Activated CD4-positive, alpha-beta memory T cell treated with anti-CD3 and anti-CD28 coated beads for 36 hours (primary cell): Measurements from ENCODE around the gene FLII. TPM values are rescaled to one million over a fixed set of nuclear protein-coding genes. Genes with fewer than 3 reads are reported as not detected.

ENCODE experiments used
- CTCF ChIA-PET: fragments of 350-600 bp; sonication (Branson Sonifier 250); formaldehyde crosslinking; loops from one replicate; lab custom pipeline; 2021; ENCODE audit warnings: antibody characterized with exemption, inconsistent platforms; lab: Charles Lee
- POLR2A ChIA-PET: fragments of 350-600 bp; sonication (Branson Sonifier 250); formaldehyde crosslinking; loops from one replicate; lab custom pipeline; 2021; ENCODE audit warnings: antibody characterized with exemption; lab: Charles Lee
- DNase-seq: peaks from one replicate; pipeline ENCODE4 v3.0.0-alpha.2; 2020
- H3K27ac Mint-ChIP-seq: one replicate; pipeline ENCODE4 v1.8.0; 2021; ENCODE audit warnings: mixed read lengths
- H3K27me3 Mint-ChIP-seq: one replicate; pipeline ENCODE4 v1.8.0; 2021; ENCODE audit warnings: mixed read lengths
- H3K36me3 Mint-ChIP-seq: one replicate; pipeline ENCODE4 v1.8.0; 2021; ENCODE audit warnings: mixed read lengths
- H3K4me1 Mint-ChIP-seq: one replicate; pipeline ENCODE4 v1.8.0; 2021; ENCODE audit warnings: low read depth, mixed read lengths
- H3K4me3 Mint-ChIP-seq: one replicate; pipeline ENCODE4 v1.8.0; 2021; ENCODE audit warnings: mild to moderate bottlenecking, mixed read lengths
- H3K9me3 Mint-ChIP-seq: one replicate; pipeline ENCODE4 v1.8.0; 2021; ENCODE audit warnings: mixed read lengths
- intact Hi-C: fragments of 100-400 bp; cut with micrococcal nuclease; formaldehyde crosslinking; loops from one replicate; pipeline ENCODE4 v1.15.1; 2023
- total RNA-seq, 2 experiments: library from RNA; stranded (reverse); gene quantifications; one replicate each; pipeline ENCODE4 v1.2.3, GENCODE V29; 2021

Gene FLII
- total RNA-seq, 2 experiments from 2014 or later, result 357 to 359 TPM

DNA sequence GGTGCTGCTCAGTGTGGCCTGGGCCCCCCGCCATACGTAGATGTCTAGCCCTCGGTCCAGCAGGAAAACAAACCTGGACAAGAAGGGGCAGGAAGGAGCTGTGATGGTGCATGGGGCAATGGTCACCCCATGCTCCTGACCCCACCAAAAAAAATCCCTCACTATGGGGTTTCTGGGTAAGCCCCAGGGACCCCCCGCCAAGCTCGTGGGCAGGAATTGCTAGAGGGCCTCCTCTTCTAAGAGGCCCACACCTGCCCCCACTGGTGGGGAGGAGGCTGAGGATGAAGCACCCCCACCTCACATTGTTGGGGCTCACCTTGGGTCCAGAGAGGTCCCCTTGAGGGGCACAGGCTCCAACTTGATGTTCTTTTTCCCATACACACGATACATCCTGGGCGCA is 9.7 kb downstream of the FLII start:
- Mint-ChIP-seq H3K9me3 (no peaks in the 10 kb centered on the region), H3K4me3 (no peak overlapping the region), H3K27ac (no peak overlapping the region), H3K36me3 (peaks cover 34% of the 10 kb centered on the region), H3K4me1 (no peaks in the 10 kb centered on the region), H3K27me3 (no peaks in the 10 kb centered on the region)
- ChIA-PET POLR2A (no interaction called here), CTCF (interaction anchor here (0.8 to 2.3 kb wide), 7 partner anchors 11 to 84 kb away, joined by 3 to 8 read pairs (median 4); no protein-coding TSS in a partner anchor)
- DNase-seq, result no peak
- intact Hi-C loops, result no loop called here

DNA sequence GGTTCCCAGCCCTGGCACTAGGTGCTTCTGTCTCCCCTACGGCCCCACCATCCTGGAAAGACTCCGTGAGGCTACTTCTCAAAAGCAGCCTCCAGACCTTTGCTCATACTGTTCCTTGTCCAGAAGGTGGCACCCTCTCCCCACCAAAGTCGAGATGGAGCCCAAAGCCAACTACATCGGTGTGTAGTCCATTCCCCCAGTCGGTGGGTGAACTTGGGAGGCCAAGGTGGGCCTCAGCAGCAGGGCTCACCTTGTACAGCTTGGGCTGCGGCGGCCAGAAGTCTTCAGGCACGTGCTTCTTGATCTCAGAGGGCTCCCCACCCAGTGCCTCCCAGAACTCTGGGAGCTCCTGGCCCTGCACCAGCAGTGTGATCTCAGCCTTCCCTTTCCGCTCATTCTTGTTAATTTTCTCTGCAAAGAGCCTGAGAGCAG is 10.2 kb downstream of the FLII start:
- Mint-ChIP-seq H3K9me3 (no peaks in the 10 kb centered on the region), H3K27me3 (no peaks in the 10 kb centered on the region), H3K4me1 (no peaks in the 10 kb centered on the region), H3K4me3 (no peak overlapping the region), H3K27ac (peak overlapping the region; percentile 38), H3K36me3 (peaks cover 30% of the 10 kb centered on the region)
- ChIA-PET CTCF (interaction anchor here (0.8 to 2.3 kb wide), 8 partner anchors 10 to 84 kb away, joined by 3 to 8 read pairs (median 4); partner anchors contain the start of genes SMCR8 and TOP3A), POLR2A (interaction anchor here (0.9 kb wide), 1 partner anchor 13 kb away, joined by 3 read pairs; no protein-coding TSS in a partner anchor)
- intact Hi-C loops, result no loop called here
- peak; percentile 78 for DNase-seq

DNA sequence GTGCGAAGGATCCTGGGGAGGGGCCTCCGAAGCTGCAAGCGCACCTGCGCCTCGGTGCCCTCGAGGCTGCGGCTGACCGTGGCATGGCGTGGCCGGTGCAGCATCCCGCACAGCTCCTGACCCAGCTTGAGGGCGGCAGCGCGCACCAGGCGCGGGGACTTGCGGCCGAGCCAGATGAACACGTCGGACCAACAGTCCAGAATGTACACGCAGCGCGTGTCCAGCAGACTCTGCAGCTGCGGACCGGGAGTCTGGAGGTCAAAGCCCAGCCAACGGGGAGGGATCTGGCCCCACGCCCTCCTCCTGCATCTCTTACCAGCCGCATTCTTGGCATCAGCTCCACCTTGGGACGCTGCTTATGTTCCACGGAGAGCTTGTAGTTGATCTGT is 10.9 kb downstream of the FLII start:
- no peak for DNase-seq
- Mint-ChIP-seq H3K4me3 (no peak overlapping the region), H3K36me3 (peaks cover 29% of the 10 kb centered on the region), H3K9me3 (no peaks in the 10 kb centered on the region), H3K27me3 (no peaks in the 10 kb centered on the region), H3K4me1 (no peaks in the 10 kb centered on the region), H3K27ac (no peak overlapping the region)
- intact Hi-C loops, result no loop called here
- POLR2A ChIA-PET, result interaction anchor here (0.9 kb wide), 1 partner anchor 14 kb away, joined by 3 read pairs; no protein-coding TSS in a partner anchor
- CTCF ChIA-PET, result interaction anchor here (1.0 to 2.3 kb wide), 5 partner anchors 12 to 67 kb away, joined by 3 to 8 read pairs (median 4); partner anchors contain the start of genes MIEF2, SMCR8 and TOP3A

DNA sequence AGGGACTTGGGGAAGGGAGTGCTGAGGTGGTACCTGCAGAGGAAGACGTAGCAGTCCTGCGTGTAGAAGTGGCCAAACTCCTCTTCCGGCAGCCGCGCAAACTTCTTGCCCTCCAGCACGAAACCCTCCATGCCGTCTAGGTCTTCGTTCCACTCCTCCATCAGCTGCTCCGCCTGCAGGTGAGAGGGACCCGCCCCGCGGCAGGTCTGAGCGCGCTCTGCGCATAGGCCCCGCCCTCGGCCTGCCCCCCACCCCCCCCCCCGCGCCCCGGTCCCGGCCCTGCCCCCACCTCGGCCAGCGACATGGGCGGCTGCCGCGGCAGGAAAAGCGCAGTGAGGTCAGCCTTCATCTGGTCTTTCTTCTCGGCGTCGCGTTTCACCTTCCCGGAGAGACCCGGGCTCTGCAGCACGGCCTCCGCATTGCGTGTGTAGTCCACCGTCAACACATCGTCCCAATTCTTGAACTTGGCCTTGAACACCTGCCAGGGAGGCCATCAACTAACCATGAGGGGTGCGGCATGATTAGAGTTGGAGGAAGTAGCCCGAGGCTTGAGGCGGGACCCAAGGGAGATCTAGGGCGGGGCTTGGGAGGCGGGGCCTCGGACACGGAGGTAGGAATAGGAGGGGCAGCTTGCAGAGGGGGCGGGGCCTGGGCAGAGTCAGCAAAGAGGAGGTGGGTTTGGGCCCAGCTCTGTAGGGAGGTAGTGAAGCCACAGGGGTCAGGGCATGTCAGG is 11.5 kb downstream of the FLII start:
- H3K27me3 Mint-ChIP-seq, result no peaks in the 10 kb centered on the region
- ChIA-PET CTCF (interaction anchor here (1.0 to 2.3 kb wide), 4 partner anchors 14 to 68 kb away, joined by 3 to 8 read pairs (median 4); partner anchors contain the start of genes MIEF2, SMCR8 and TOP3A), POLR2A (no interaction called here)
- H3K9me3 Mint-ChIP-seq, result no peaks in the 10 kb centered on the region
- H3K36me3 Mint-ChIP-seq, result peaks cover 29% of the 10 kb centered on the region
- H3K4me3 Mint-ChIP-seq, result no peak overlapping the region
- peak; percentile 58 for DNase-seq
- H3K4me1 Mint-ChIP-seq, result no peaks in the 10 kb centered on the region
- no peak overlapping the region for H3K27ac Mint-ChIP-seq
- intact Hi-C loops, result no loop called here

DNA sequence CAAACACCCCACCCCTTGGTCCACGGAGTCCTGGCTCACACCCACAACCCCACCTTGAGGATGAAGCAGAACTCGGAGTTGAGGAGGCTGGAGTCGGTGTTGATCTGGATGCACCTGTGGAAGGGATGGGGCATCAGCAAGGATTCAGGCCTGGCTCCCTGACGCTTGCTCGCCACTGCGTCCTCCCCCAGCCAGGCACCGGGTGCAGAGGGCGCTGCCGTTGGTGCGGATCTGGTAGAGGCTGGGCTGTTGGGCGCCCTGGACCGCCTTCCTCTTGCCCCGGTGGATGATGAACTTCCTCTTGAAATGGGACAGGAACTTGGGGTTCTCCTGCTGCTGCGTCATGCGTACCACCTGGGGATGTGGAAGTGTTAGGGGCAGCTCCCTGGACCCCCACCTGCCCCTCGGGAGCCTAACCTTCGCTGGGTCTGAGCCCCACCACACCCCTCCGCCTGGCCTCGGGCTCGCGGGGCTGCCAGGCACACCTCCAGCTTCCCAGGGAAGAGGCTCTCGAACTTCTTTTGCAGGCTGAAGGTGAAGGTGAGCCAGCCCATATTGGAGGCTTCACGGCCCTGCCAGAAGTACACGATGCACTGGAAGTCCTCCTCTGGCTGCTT is 12.3 kb downstream of the FLII start:
- peaks cover 25% of the 10 kb centered on the region for H3K36me3 Mint-ChIP-seq
- H3K27me3 Mint-ChIP-seq, result no peaks in the 10 kb centered on the region
- no peaks in the 10 kb centered on the region for H3K4me1 Mint-ChIP-seq
- intact Hi-C loops, result no loop called here
- H3K27ac Mint-ChIP-seq, result no peak overlapping the region
- no peaks in the 10 kb centered on the region for H3K9me3 Mint-ChIP-seq
- no peak overlapping the region for H3K4me3 Mint-ChIP-seq
- no peak for DNase-seq
- POLR2A ChIA-PET, result no interaction called here
- CTCF ChIA-PET, result no interaction called here

DNA sequence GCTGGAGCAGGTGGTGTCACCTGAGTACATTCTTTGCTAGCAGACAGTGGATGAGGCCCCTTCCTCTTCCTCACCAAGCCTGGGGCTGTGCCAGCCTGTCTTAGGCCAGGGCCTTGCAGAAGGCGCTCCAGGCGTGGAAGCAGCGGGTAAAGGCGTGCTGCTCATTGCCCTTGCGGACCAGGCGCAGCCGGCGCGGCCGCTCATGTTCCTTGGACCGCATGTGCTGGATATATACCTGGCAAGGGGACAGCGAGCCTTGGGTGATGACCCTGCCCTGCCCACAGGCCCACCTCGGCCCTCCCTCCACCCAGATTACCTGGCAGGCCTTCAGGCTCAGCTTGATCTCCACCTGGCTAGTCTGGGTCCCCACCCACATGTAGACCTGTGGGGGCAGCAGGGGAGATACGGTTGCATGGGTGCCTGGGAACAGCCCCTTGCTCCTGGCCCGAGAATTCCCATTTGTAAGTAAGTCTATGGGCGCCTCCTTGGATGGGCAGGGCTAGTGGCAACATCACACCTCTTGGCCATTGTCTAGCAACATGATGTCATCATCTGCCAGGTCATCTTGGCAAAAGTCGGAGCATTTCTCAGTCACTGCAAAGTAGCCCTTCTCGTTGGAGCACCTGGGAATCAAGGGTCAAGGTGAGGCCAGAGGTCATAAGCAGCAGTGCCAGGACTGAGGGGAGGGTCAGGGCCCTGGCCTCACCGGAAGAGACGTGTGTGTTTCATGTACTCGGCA is 13.3 kb downstream of the FLII start:
- POLR2A ChIA-PET, result no interaction called here
- intact Hi-C loops, result no loop called here
- DNase-seq, result no peak
- no peaks in the 10 kb centered on the region for H3K27me3 Mint-ChIP-seq
- no peak overlapping the region for H3K27ac Mint-ChIP-seq
- H3K9me3 Mint-ChIP-seq, result no peaks in the 10 kb centered on the region
- CTCF ChIA-PET, result no interaction called here
- no peaks in the 10 kb centered on the region for H3K4me1 Mint-ChIP-seq
- no peak overlapping the region for H3K4me3 Mint-ChIP-seq
- H3K36me3 Mint-ChIP-seq, result peaks cover 23% of the 10 kb centered on the region

DNA sequence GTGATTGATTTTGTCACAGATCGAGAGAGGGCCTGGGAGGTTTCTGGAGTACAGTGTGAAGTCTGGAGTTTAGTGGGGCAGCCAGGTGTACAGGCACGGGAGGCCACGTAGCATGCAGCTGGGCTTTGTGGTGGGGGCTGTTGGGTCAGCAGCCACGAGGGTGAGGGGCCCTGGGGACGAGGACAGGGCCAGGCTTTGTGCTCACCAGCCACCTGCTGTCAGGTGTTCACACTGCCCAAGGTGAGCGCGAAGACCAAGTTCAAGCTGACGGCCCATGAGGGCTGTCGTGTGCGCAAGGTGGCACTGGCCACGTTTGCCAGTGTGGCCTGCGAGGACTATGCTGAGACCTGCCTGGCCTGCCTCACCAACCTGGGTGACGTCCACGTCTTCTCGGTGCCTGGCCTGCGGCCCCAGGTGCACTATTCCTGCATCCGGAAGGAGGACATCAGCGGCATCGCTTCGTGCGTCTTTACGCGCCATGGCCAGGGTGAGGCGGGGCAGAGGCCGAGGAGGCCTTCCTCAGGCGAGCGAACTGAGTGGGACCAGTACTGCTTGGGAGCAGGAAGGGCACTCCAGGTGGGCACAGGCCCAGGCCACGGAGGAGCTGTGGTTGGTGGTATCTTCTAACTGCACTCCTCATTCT is 17.2 kb downstream of the FLII start:
- H3K4me3 Mint-ChIP-seq, result no peak overlapping the region
- H3K27ac Mint-ChIP-seq, result no peak overlapping the region
- no peaks in the 10 kb centered on the region for H3K9me3 Mint-ChIP-seq
- CTCF ChIA-PET, result no interaction called here
- peaks cover 5% of the 10 kb centered on the region for H3K36me3 Mint-ChIP-seq
- H3K27me3 Mint-ChIP-seq, result no peaks in the 10 kb centered on the region
- POLR2A ChIA-PET, result no interaction called here
- intact Hi-C loops, result no loop called here
- H3K4me1 Mint-ChIP-seq, result peaks cover under 1% of the 10 kb centered on the region
- no peak for DNase-seq

DNA sequence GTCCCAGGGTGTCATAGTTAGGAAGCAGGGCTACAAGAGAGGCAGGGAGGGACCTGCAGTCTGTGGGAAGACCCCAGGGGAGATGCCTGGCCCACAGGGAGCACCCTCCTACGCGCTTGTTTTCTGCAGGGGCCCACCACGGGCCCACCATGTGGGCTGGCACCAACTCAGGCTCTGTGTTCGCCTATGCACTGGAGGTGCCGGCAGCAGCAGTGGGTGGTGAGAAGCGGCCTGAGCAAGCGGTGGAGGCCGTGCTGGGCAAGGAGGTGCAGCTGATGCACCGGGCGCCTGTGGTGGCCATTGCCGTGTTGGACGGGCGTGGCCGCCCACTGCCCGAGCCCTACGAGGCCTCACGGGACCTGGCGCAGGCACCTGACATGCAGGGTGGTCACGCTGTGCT is 18.1 kb downstream of the FLII start:
- POLR2A ChIA-PET, result no interaction called here
- Mint-ChIP-seq H3K27ac (no peak overlapping the region), H3K4me3 (no peak overlapping the region), H3K4me1 (peaks cover 10% of the 10 kb centered on the region), H3K9me3 (no peaks in the 10 kb centered on the region), H3K27me3 (no peaks in the 10 kb centered on the region), H3K36me3 (peaks cover 3% of the 10 kb centered on the region)
- intact Hi-C loops, result no loop called here
- CTCF ChIA-PET, result no interaction called here
- DNase-seq, result no peak

DNA sequence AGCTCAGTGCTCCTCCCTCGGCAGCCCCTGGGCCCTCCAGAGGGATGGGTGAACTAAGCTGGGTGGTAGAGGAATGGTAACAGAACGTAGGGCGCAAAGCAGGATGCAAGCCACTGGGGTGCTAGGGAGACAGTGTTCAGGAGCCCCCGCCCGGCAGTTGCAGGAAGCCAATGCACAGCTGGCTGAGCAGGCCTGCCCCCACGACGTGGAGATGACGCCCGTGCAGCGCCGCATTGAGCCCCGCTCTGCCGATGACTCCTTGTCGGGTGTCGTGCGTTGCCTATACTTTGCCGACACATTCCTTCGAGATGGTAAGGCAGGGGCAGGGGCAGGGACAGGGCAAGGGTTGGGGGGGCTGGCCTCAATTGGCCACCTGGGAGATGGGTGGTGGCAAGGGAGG is 20.2 kb downstream of the FLII start:
- ChIA-PET POLR2A (no interaction called here), CTCF (interaction anchor here (1.0 kb wide), 1 partner anchor 10 kb away, joined by 4 read pairs; no protein-coding TSS in a partner anchor)
- Mint-ChIP-seq H3K9me3 (no peaks in the 10 kb centered on the region), H3K4me3 (no peak overlapping the region), H3K36me3 (peaks cover 7% of the 10 kb centered on the region), H3K27me3 (no peaks in the 10 kb centered on the region), H3K27ac (no peak overlapping the region), H3K4me1 (peaks cover 19% of the 10 kb centered on the region)
- DNase-seq, result no peak
- intact Hi-C loops, result no loop called here

DNA sequence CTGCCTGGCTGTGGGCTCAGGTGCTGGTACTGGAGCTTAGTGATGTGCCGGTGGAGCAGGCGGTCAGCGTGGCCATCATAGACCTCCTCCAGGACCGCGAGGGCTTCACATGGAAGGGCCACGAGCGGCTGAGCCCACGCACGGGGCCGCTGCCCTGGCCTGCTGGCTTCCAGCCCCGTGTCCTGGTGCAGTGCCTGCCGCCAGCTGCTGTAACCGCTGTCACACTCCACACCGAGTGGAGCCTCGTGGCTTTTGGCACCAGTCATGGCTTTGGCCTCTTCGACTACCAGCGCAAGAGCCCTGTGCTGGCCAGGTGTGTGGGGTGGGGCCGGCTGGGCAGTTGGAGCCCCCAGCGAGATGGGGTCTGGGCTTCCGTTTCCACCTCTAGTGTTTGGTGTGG is 21.1 kb downstream of the FLII start:
- intact Hi-C loops, result no loop called here
- Mint-ChIP-seq H3K9me3 (no peaks in the 10 kb centered on the region), H3K27ac (no peak overlapping the region), H3K4me1 (peaks cover 19% of the 10 kb centered on the region), H3K4me3 (no peak overlapping the region), H3K36me3 (peaks cover 7% of the 10 kb centered on the region), H3K27me3 (no peaks in the 10 kb centered on the region)
- no peak for DNase-seq
- ChIA-PET POLR2A (no interaction called here), CTCF (interaction anchor here (1.0 kb wide), 1 partner anchor 11 kb away, joined by 4 read pairs; no protein-coding TSS in a partner anchor)

DNA sequence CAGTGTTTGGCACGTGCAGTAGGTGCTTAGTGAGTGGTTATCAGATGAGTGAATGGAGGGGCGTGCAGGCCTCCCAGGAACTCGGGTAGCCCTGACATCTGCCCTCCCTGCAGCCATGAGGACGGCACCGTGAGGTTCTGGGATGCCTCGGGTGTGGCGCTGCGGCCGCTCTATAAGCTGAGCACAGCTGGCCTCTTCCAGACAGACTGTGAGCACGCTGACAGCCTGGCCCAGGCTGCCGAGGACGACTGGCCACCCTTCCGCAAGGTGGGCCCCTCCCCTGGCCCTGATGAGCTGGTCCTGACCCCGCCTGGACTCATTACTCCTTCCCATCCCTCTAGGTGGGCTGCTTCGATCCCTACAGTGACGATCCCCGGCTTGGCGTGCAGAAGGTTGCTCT is 22.0 kb downstream of the FLII start:
- Mint-ChIP-seq H3K9me3 (no peaks in the 10 kb centered on the region), H3K27ac (peak overlapping the region; percentile 83), H3K27me3 (no peaks in the 10 kb centered on the region), H3K4me3 (no peak overlapping the region), H3K36me3 (peaks cover 7% of the 10 kb centered on the region), H3K4me1 (peaks cover 19% of the 10 kb centered on the region)
- no peak for DNase-seq
- ChIA-PET CTCF (no interaction called here), POLR2A (no interaction called here)
- intact Hi-C loops, result no loop called here
